PC-9 (cell line): ENCODE measurements around the gene NR4A2. TPM values are rescaled to one million over a fixed set of nuclear protein-coding genes. Genes with fewer than 3 reads are reported as not detected.

Experiments used
- BruUV-seq: library from RNA; stranded (reverse); fragments of 400-500 nt; replicated peaks from 2 replicates; lab custom pipeline; 2021; lab: Mats Ljungman, UMichigan
- CTCF ChIA-PET: fragments of 300-600 bp; sonication (Branson Sonifier 250); formaldehyde crosslinking; loops from one replicate; lab custom pipeline; 2022; ENCODE audit warnings: antibody characterized with exemption; lab: Charles Lee
- POLR2A ChIA-PET: fragments of 300-600 bp; sonication (Branson Sonifier 250); formaldehyde crosslinking; loops from one replicate; lab custom pipeline; 2022; ENCODE audit warnings: antibody characterized with exemption; ENCODE audit not compliant: unreplicated experiment; lab: Charles Lee
- DNase-seq, 2 experiments: peaks; one replicate each; pipeline versions ENCODE4 v3.0.0 to v3.0.0-alpha.2; 2015 to 2022; ENCODE audit warnings: mixed read lengths in 1 of 2
- H2AFZ ChIP-seq: fragments of 200-600 bp; sonication (generic); 2 replicates; pipeline ENCODE4 v1.8.1; 2017; ENCODE audit warnings: antibody characterized with exemption
- H3F3A ChIP-seq: fragments of 200-600 bp; sonication (generic); 2 replicates; pipeline ENCODE4 v1.8.1; 2017; ENCODE audit warnings: antibody characterized with exemption, mild to moderate bottlenecking, low read depth; ENCODE audit not compliant: insufficient read depth
- H3K27ac ChIP-seq: fragments of 200-600 bp; sonication (generic); 2 replicates; pipeline ENCODE4 v1.6.1; 2016; ENCODE audit warnings: mixed run types
- H3K27me3 ChIP-seq: fragments of 200-600 bp; sonication (generic); 2 replicates; pipeline ENCODE4 v1.6.1; 2016; ENCODE audit warnings: low read depth, mixed run types; ENCODE audit not compliant: insufficient read depth
- H3K36me3 ChIP-seq: fragments of 200-600 bp; sonication (generic); 2 replicates; pipeline ENCODE4 v1.6.1; 2016; ENCODE audit warnings: low read depth, mixed run types
- H3K4me1 ChIP-seq: fragments of 200-600 bp; sonication (generic); replicated peaks from 2 replicates; pipeline ENCODE4 v1.6.1; 2016; ENCODE audit warnings: mixed run types; ENCODE audit not compliant: insufficient read depth
- H3K4me2 ChIP-seq: fragments of 200-600 bp; sonication (generic); 2 replicates; pipeline ENCODE4 v1.6.1; 2017; ENCODE audit warnings: mixed run types
- H3K4me3 ChIP-seq: fragments of 200-600 bp; sonication (generic); 2 replicates; pipeline ENCODE4 v1.6.1; 2016; ENCODE audit warnings: mixed run types
- H3K79me2 ChIP-seq: fragments of 200-600 bp; sonication (generic); 2 replicates; pipeline ENCODE4 v1.6.1; 2017; ENCODE audit warnings: low read depth, mixed run types
- H3K9me2 ChIP-seq: fragments of 200-600 bp; sonication (generic); 2 replicates; pipeline ENCODE4 v1.8.1; 2017; ENCODE audit warnings: mild to moderate bottlenecking; ENCODE audit not compliant: insufficient read depth
- H3K9me3 ChIP-seq: fragments of 200-600 bp; sonication (generic); 2 replicates; pipeline ENCODE4 v1.8.1; 2016; ENCODE audit warnings: low read depth; ENCODE audit not compliant: insufficient read depth
- H4K20me1 ChIP-seq: fragments of 200-600 bp; sonication (generic); 2 replicates; pipeline ENCODE4 v1.8.1; 2017; ENCODE audit not compliant: insufficient read depth
- EZH2 ChIP-seq: fragments of 200-600 bp; sonication (generic); IDR thresholded peaks from 2 replicates; pipeline ENCODE4 v1.8.0; 2017; ENCODE audit warnings: antibody characterized with exemption, low read depth
- intact Hi-C: fragments of 100-400 bp; cut with micrococcal nuclease; formaldehyde crosslinking; loops from one replicate; pipeline ENCODE4 v1.10.0; 2022; ENCODE audit not compliant: unreplicated experiment
- total RNA-seq: library from RNA; stranded (reverse); gene quantifications from 2 replicates; pipeline ENCODE4 v1.2.3, GENCODE V29; 2021
- TF ChIP-seq, protein P1 (sequence below): fragments of 200-600 bp; sonication (generic); conservative IDR thresholded peaks from 2 replicates; pipeline ENCODE4 v1.6.1; 2017; ENCODE audit warnings: mixed run types, antibody characterized with exemption, mild to moderate bottlenecking, moderate library complexity

Gene NR4A2
- total RNA-seq, 1 experiment from 2014 or later, result 3.0 TPM

DNA sequence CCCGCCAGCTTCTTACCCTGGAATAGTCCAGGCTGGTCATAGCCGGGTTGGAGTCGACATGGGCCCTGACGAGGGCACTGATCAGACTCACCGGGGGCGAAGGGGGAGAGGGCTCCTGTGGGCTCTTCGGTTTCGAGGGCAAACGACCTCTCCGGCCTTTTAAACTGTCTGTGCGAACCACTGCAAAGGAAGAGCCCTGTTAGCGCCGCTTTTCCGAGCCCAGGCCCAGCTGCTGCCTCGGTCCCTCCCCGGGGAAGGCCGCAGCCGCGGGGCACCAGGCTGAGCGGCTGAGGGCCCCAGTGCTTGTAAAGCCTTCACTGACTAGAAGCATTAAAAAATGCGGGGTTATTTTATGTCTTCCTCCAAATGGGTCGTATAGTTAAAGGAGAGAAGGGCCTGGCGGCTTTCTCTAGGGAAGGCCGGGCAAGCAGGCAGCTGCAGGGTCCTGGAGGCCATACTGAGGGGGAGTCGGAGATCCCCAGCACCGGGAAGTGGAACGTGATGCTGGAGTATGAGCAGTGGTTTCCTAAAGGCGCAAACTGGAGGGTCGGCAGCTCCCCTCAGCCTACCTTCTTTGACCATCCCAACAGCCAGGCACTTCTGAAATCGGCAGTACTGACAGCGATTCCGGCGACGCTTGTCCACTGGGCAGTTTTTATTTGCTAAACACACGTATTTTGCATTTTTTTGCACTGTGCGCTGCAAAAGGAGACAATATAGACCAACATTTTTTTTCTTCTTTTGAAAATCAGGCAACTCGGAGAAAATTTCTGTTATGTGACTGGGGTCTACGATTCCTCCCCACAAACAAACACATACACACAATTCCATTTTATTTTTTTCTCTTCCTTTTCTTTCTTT, 4.5 kb downstream of the NR4A2 start:
- no TSS peak for BruUV-seq
- no peaks in the 10 kb centered on the region for H3K9me3 ChIP-seq

DNA sequence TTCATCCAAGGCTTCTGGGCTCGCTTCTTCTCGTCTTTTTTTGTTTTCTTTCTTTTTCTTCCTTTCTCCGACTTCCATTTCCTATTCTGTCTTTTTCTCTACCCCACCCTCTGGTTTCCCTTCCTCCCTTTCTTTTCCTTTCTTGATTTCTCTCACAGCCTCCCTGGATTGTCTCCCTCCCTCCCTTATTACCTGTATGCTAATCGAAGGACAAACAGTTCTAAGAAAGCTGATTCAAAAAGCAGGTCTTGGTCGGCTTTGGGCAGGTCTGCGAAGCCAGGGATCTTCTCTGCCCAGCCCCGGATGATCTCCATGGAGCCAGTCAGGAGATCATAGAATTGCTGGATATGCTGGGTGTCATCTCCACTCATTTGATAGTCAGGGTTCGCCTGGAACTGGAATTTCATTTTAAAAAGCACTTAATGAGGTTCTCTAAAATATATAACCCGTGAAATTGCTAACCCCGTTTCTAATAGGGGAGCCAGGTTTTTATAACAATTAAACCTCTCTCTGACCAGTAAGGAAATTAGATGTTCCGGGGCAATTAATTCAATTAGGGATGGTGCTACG, 5.9 kb downstream of the NR4A2 start:
- Histone ChIP-seq H3K27ac (no peak overlapping the region), H3K4me3 (no peak overlapping the region), H3K79me2 (no peaks in the 10 kb centered on the region), H3K36me3 (no peaks in the 10 kb centered on the region), H2AFZ (no peak overlapping the region), H3K9me3 (no peaks in the 10 kb centered on the region), H3F3A (no peaks in the 10 kb centered on the region), H3K9me2 (no peaks in the 10 kb centered on the region), H3K4me1 (peaks cover 5% of the 10 kb centered on the region; the same call in 1 of the 2 replicates), H3K27me3 (no peaks in the 10 kb centered on the region), H4K20me1 (no peaks in the 10 kb centered on the region), H3K4me2 (no peak overlapping the region)
- intact Hi-C loops, result no loop called here
- CTCF ChIA-PET, result no interaction called here
- BruUV-seq, result no TSS peak
- TF ChIP-seq EZH2, result no peak
- TF ChIP-seq, protein P1, sequence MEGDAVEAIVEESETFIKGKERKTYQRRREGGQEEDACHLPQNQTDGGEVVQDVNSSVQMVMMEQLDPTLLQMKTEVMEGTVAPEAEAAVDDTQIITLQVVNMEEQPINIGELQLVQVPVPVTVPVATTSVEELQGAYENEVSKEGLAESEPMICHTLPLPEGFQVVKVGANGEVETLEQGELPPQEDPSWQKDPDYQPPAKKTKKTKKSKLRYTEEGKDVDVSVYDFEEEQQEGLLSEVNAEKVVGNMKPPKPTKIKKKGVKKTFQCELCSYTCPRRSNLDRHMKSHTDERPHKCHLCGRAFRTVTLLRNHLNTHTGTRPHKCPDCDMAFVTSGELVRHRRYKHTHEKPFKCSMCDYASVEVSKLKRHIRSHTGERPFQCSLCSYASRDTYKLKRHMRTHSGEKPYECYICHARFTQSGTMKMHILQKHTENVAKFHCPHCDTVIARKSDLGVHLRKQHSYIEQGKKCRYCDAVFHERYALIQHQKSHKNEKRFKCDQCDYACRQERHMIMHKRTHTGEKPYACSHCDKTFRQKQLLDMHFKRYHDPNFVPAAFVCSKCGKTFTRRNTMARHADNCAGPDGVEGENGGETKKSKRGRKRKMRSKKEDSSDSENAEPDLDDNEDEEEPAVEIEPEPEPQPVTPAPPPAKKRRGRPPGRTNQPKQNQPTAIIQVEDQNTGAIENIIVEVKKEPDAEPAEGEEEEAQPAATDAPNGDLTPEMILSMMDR, result no peak
- DNase-seq, result no peak
- POLR2A ChIA-PET, result no interaction called here

More for the DNA sequence above, 4.5 kb downstream of the NR4A2 start:
- Histone ChIP-seq H3F3A (peaks cover 4% of the 10 kb centered on the region), H4K20me1 (no peaks in the 10 kb centered on the region), H2AFZ (no peak overlapping the region), H3K4me2 (no peak overlapping the region), H3K9me2 (no peaks in the 10 kb centered on the region), H3K27ac (no peak overlapping the region), H3K4me1 (peaks cover 6% of the 10 kb centered on the region; the same call in 1 of the 2 replicates), H3K36me3 (no peaks in the 10 kb centered on the region), H3K79me2 (no peaks in the 10 kb centered on the region), H3K4me3 (no peak overlapping the region), H3K27me3 (no peaks in the 10 kb centered on the region)
- TF ChIP-seq, protein P1, result no peak
- TF ChIP-seq EZH2, result no peak
- intact Hi-C loops, result no loop called here
- ChIA-PET POLR2A (interaction anchor here (0.9 kb wide), 1 partner anchor 148 kb away, joined by 3 read pairs; no protein-coding TSS in a partner anchor), CTCF (interaction anchor here (0.7 kb wide), 1 partner anchor 259 kb away, joined by 3 read pairs; no protein-coding TSS in a partner anchor)
- no peak for DNase-seq

DNA sequence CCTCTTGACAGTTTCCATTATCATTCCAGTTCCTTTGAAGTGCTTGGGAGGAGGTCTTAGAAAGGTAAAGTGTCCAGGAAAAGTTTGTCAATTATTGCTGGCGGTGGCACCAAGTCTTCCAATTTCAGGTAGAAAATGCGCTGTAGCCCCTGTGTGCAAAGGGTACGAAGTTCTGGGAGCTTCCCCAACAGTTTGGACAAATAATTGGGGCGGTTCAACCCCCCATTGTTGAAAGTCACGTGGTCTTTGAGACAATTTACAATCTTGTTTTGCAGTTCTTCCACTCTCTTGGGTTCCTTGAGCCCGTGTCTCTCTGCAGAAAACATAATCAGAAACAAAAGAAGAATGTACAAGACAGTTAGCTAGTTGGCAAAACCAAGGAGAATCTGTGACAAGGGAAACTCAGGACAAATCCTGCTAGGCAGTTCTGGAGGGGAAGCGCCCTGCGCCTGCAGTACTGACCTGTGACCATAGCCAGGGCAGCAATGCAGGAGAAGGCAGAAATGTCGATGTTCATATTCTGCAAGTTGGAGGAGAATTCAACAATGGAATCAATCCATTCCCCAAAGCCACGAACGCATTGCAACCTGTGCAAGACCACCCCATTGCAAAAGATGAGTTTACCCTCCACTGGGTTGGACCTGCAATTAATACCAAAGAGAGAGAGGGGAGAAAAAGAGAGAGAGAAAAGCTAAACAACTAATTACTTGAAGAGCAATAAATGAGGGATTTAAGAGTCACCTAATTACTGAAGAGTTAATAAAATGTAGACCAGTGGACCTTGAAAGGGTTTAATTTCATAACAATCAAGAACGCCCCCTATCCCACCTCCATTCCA, 6.6 kb downstream of the NR4A2 start:
- intact Hi-C loops, result no loop called here
- no peaks in the 10 kb centered on the region for H4K20me1 ChIP-seq
- POLR2A ChIA-PET, result no interaction called here
- H3K4me3 ChIP-seq, result no peak overlapping the region
- TF ChIP-seq, protein P1, result no peak
- no peak for TF ChIP-seq EZH2
- no peaks in the 10 kb centered on the region for H3K36me3 ChIP-seq
- no peaks in the 10 kb centered on the region for H3K4me1 ChIP-seq
- no peak overlapping the region for H2AFZ ChIP-seq
- H3K9me3 ChIP-seq, result no peaks in the 10 kb centered on the region
- H3K27me3 ChIP-seq, result no peaks in the 10 kb centered on the region
- no peaks in the 10 kb centered on the region for H3K79me2 ChIP-seq
- CTCF ChIA-PET, result no interaction called here
- no peaks in the 10 kb centered on the region for H3K9me2 ChIP-seq
- H3F3A ChIP-seq, result no peaks in the 10 kb centered on the region
- no peak overlapping the region for H3K27ac ChIP-seq
- H3K4me2 ChIP-seq, result no peak overlapping the region
- no peak for DNase-seq
- BruUV-seq, result no TSS peak
